Heart right ventricle (tissue), 16 donors: ENCODE data around the gene IL1RN. TPM values are rescaled to one million over a fixed set of nuclear protein-coding genes. Genes with fewer than 3 reads are reported as not detected.
A peak's percentile ranks its signal among the peaks of the same experiment; 100 is the strongest.

Experiments
- ATAC-seq, 8 donors: fragments of 200-7000 bp; cut with Tn5 transposase; one replicate each; pipeline ENCODE4 v1.9.1; 2020; ENCODE audit warnings: mild to moderate bottlenecking in 8 of 8, moderate library complexity in 8 of 8, moderate number of reproducible peaks in 1 of 8
- DNase-seq, 2 donors: peaks; one replicate each; pipeline ENCODE4 v3.0.0-alpha.2; 2020
- H3K27ac ChIP-seq, 10 donors: fragments of 200-600 bp; sonication (generic) in 2 of 10; one replicate each; pipeline versions ENCODE4 v1.5.0 to v1.8.0; 2020 to 2022; ENCODE audit warnings: mild to moderate bottlenecking in 3 of 10
- H3K27me3 ChIP-seq, 7 donors: fragments of 200-600 bp; one replicate each; pipeline ENCODE4 v1.8.0; 2021 to 2022; ENCODE audit warnings: mild to moderate bottlenecking in 2 of 7
- H3K36me3 ChIP-seq, 9 donors: fragments of 200-600 bp; sonication (generic) in 1 of 9; one replicate each; pipeline versions ENCODE4 v1.5.0 to v1.8.0; 2020 to 2022; ENCODE audit warnings: mild to moderate bottlenecking in 2 of 9
- H3K4me1 ChIP-seq, 9 donors: fragments of 200-600 bp; sonication (generic) in 1 of 9; one replicate each; pipeline versions ENCODE4 v1.5.0 to v1.8.0; 2020 to 2022; ENCODE audit warnings: mild to moderate bottlenecking in 4 of 9
- H3K4me3 ChIP-seq, 10 donors: fragments of 200-600 bp; sonication (generic) in 2 of 10; one replicate each; pipeline versions ENCODE4 v1.5.0 to v1.8.0; 2020 to 2022; ENCODE audit warnings: mild to moderate bottlenecking in 7 of 10, moderate library complexity in 2 of 10
- H3K9me3 ChIP-seq, 11 donors: fragments of 200-600 bp in 10 of 11; sonication (generic) in 2 of 11; one replicate each; pipeline versions ENCODE4 v1.5.0 to v1.8.0; 2013 to 2022; ENCODE audit warnings: mild to moderate bottlenecking in 2 of 11, control low read depth in 1 of 11, moderate library complexity in 1 of 11
- WGBS, 2 donors: extraction: QIAGEN DNeasy Blood & Tissue Kit; methylation state at CpG; one replicate each; pipeline ENCODE4 v1.1.7; 2013; ENCODE audit warnings: inconsistent platforms in 1 of 2; 5-methylcytosine and 5-hydroxymethylcytosine counted together
- intact Hi-C, 10 donors: fragments of 100-400 bp; cut with DNase I; formaldehyde crosslinking; loops; one replicate each; pipeline versions ENCODE4 v1.11.1 to v1.14.2; 2022
- polyA plus RNA-seq, 2 donors: library from polyadenylated mRNA; stranded (reverse); fragments of 200-250 nt; gene quantifications; one replicate each; pipeline ENCODE4 v1.2.3, GENCODE V29; 2013
- total RNA-seq, 10 donors: library from RNA; stranded (reverse); fragmentation: NEBNext Ultra II Directional in 3 of 10; extraction: Animal tissue kit (Norgen Biotek cat#: 25700) in 3 of 10; gene quantifications; one replicate each; pipeline versions ENCODE4 v1.2.1 to v1.2.4, GENCODE V29; 2021 to 2023
- TF ChIP-seq, protein P1 (sequence below), 9 donors: fragments of 200-600 bp; sonication (generic) in 2 of 9; IDR thresholded peaks; one replicate each; pipeline versions ENCODE4 v1.5.0 to v1.8.0; 2021 to 2022; ENCODE audit warnings: antibody characterized with exemption in 9 of 9, mild to moderate bottlenecking in 5 of 9, moderate library complexity in 1 of 9
- donor health status: Arrhythmogenic right ventricular cardiomyopathy.
- donor health status: ischemic (EF 13 %, LVEDD 7.1; RV severe dilation, severe dysfunction).
- donor health status: healthy with polysubstance abuse.
- donor health status: DM: no; HTN: yes; CAD: no.
- donor health status: DM: no; HTN: no; CAD: no.
- donor health status: ischemic (EF 25% LVEDD 6.9; RV normal size, moderate dysfunction).
- donor health status: ischemic (EF 25% LVEDD 5.7; RV mildly dilated, moderate dysfunction).
- donor health status: healthy.
- donor health status: DM: yes; HTN: yes; CAD: no.
- donor health status: Ischemic cardiomyopathy.
- donor health status: ischemic (EF 35%, LVEDD 5.7; RV mildly dilated, moderate dysfunction).
- donor health status: nonischemic (EF 11% LVEDD 7.7; RV severe dilation, severe dysfunction).
- donor health status: DM: yes; HTN: yes; CAD: no.
- donor health status: PGD.
- donor health status: ischemic (EF 29% LVEDD 5.4; RV normal size, mild dysfunction).
- donor health status: nonischemic (EF 23%, LVEDD 6.1; RV moderate dilation, normal function).

Gene IL1RN
- total and polyA plus RNA-seq, 12 donors, result 0.22 to 9.2 (median 0.85) TPM; not detected in 2

DNA sequence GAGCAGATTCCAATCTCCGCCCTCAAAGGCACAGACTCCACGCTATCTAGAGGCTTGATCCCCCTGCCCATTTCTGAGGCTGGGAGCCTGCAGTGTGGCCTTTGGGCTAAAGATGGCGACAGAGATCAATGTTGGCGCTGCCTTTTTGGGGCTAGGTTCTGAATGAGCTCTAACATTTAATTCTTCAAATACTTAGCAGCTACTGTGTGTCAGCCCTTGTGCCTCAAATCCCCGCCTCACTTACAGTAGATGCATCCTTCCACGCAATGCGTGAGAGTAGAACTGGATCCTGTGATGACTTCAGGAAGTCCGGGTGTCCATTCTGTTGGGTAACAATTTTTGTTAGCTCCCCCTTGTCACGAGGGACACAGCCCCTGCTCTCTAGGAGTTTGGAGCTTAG, 47.3 kb upstream of the IL1RN start:
- Histone ChIP-seq H3K4me3 (no peak overlapping the region), H3K27me3 (peaks cover 0 to 17% (median 0%) of the 10 kb centered on the region in 7 donors), H3K9me3 (no peaks in the 10 kb centered on the region), H3K4me1 (peaks cover 0 to 9% (median 0%) of the 10 kb centered on the region in 9 donors), H3K27ac (no peak overlapping the region), H3K36me3 (no peaks in the 10 kb centered on the region)
- ATAC-seq (no peak), DNase-seq (no peak)
- TF ChIP-seq, protein P1, sequence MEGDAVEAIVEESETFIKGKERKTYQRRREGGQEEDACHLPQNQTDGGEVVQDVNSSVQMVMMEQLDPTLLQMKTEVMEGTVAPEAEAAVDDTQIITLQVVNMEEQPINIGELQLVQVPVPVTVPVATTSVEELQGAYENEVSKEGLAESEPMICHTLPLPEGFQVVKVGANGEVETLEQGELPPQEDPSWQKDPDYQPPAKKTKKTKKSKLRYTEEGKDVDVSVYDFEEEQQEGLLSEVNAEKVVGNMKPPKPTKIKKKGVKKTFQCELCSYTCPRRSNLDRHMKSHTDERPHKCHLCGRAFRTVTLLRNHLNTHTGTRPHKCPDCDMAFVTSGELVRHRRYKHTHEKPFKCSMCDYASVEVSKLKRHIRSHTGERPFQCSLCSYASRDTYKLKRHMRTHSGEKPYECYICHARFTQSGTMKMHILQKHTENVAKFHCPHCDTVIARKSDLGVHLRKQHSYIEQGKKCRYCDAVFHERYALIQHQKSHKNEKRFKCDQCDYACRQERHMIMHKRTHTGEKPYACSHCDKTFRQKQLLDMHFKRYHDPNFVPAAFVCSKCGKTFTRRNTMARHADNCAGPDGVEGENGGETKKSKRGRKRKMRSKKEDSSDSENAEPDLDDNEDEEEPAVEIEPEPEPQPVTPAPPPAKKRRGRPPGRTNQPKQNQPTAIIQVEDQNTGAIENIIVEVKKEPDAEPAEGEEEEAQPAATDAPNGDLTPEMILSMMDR (IDR thresholded peaks at IDR 0.05), result peak in 7 of 9 donors; percentile 47 to 76 (median 49)
- 36 to 41% methylated on average over 9 of the region's 9 CpGs for WGBS, 2 donors
- intact Hi-C loops, result loop anchor here in 3 of 10 donors (5.0 to 10.0 kb wide), 2 partner anchors 105 to 117 kb away; no protein-coding TSS in a partner anchor

DNA sequence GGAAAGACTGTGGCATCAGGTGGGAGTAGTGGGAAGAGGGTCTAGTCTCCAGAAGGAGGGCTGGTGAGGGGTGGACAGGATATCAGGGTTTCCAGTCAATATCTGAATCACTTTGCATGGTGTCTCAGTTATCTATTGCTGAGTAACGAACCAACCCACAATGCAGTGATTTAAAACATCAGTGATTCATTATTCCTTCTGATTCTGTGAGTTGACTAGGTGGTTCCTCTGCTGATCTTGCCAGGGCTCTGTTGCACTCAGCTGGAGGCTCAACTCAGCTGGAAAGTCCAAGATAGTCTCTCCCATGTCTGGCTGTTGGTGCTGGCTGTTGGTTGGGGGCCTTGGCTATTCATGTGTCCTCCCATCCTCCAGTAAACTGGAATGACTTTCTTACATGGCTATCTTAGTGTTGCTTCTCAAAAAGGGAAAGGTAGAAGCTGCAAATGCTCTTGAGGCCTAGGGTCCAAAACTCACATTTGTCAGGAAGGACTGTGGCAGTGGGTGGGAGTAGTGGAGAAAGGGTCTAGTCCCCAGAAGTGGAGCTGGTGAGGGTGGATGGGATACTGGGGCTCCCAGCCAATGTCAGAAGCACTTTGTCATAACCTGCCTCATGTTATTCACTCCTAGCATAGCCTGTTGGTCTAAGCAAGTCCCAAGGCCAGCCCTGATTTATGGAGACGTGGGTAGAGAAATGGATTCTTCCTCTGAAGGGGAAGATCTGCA, 45.7 kb upstream of the IL1RN start:
- intact Hi-C loops, result loop anchor here in 4 of 10 donors (1.0 to 10.0 kb wide), 3 partner anchors 103 to 118 kb away; no protein-coding TSS in a partner anchor

DNA sequence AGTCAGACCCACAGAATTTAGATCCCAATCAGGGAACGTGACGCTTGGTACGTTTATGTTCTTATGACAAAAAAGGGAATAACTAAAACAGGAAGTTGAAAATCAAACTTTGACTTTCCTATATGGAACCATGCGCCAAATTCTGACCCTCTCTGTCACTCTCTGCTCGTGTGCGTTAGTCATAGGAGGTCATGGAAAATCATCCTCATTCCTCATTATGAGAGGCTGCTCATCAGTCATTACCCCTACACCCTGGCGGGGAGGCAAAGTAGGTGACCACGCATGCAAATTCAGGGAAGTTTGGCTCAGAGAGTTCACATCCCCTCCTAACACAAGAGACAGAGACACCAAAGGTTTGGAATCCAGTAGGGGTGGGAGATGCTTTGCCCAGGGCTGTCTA, 44.1 kb upstream of the IL1RN start:
- Histone ChIP-seq H3K4me3 (no peak overlapping the region), H3K4me1 (peaks cover 0 to 4% (median 0%) of the 10 kb centered on the region in 9 donors), H3K9me3 (peaks cover 0 to 5% (median 0%) of the 10 kb centered on the region in 11 donors), H3K36me3 (no peaks in the 10 kb centered on the region), H3K27ac (peak overlapping the region in 1 of 10 donors; percentile 38), H3K27me3 (peaks cover 0 to 17% (median 0%) of the 10 kb centered on the region in 7 donors)
- TF ChIP-seq, protein P1 (IDR thresholded peaks at IDR 0.05), result no peak
- no peak for DNase-seq
- WGBS, 2 donors, result 74 to 76% methylated on average over 8 of the region's 8 CpGs
- ATAC-seq, result peak in 1 of 8 donors; percentile 16
- intact Hi-C loops, result loop anchor here in 3 of 10 donors (5.0 to 10.0 kb wide), 2 partner anchors 102 to 114 kb away; no protein-coding TSS in a partner anchor

More for the DNA sequence above, 45.7 kb upstream of the IL1RN start:
- no peak for DNase-seq
- H3K4me1 ChIP-seq, result peaks cover 0 to 9% (median 0%) of the 10 kb centered on the region in 9 donors
- peaks cover 0 to 17% (median 0%) of the 10 kb centered on the region in 7 donors for H3K27me3 ChIP-seq
- H3K4me3 ChIP-seq, result no peak overlapping the region
- WGBS, 2 donors, result 74 to 79% methylated on average over 2 of the region's 2 CpGs
- H3K36me3 ChIP-seq, result no peaks in the 10 kb centered on the region
- H3K27ac ChIP-seq, result no peak overlapping the region
- no peak for ATAC-seq
- TF ChIP-seq, protein P1 (IDR thresholded peaks at IDR 0.05), result no peak
- no peaks in the 10 kb centered on the region for H3K9me3 ChIP-seq

DNA sequence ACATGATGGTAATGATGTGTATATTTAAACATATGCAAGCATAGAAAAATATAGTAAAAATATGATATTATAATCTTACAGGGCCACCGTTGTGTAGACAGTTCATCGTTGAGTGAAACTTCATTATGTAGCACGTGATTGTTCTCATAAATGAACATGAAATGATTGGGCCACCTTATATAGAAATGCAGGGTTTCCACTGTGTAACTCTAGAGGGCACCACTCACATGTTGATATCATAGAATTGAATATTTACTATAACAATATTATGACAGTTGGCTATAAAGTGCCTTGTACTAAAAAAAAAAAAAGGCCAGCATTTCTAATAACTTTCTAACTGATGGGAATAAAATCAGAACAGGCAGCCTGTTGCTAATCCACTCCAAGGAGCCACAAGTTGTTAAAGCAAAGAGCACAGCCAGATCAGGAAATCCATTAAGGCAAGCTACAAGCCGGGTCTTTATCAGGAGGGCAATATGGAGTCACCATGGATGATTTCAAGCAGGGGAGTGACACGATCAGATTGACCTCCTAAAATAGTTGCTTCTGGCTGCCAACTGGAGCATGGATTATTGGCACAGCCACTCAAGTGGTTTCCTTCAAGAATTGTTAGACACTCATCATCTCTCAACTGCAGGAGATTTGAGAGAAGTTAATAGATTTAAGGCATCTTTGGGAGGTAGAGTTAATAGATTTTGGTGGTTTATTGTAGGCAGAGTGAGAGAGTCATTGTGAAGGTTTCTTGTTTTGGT, 43.0 kb upstream of the IL1RN start:
- TF ChIP-seq, protein P1 (IDR thresholded peaks at IDR 0.05), result peak in 6 of 9 donors; percentile 17 to 49 (median 30)
- Histone ChIP-seq H3K27me3 (peaks cover 0 to 17% (median 0%) of the 10 kb centered on the region in 7 donors), H3K9me3 (peaks cover 0 to 5% (median 0%) of the 10 kb centered on the region in 11 donors), H3K27ac (no peak overlapping the region), H3K4me1 (no peaks in the 10 kb centered on the region), H3K36me3 (no peaks in the 10 kb centered on the region), H3K4me3 (no peak overlapping the region)
- 44 to 58% methylated on average over 5 of the region's 5 CpGs for WGBS, 2 donors
- DNase-seq, result no peak
- no peak for ATAC-seq
- intact Hi-C loops, result loop anchor here in 3 of 10 donors (5.0 to 10.0 kb wide), 2 partner anchors 100 to 113 kb away; no protein-coding TSS in a partner anchor
